ENCODE measurements around the gene RNF181.

The RNF181 gene

DNA sequence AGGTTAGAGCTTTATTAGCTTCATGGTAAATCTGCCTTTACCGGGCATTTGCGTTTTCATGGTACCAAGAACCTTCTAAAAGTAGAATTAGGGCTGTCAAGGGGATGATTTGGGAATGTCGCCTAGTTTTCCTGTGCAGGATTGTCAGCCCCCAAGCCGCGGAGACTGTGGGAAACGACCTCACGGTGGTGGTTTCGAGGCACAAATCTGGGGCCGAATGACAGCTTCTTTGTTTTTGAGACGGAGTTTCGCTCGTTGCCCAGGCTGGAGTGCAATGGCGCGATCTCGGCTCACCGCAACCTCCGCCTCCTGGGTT is 19.8 kb downstream of the RNF181 start:
- TF ChIP-seq, protein P1, sequence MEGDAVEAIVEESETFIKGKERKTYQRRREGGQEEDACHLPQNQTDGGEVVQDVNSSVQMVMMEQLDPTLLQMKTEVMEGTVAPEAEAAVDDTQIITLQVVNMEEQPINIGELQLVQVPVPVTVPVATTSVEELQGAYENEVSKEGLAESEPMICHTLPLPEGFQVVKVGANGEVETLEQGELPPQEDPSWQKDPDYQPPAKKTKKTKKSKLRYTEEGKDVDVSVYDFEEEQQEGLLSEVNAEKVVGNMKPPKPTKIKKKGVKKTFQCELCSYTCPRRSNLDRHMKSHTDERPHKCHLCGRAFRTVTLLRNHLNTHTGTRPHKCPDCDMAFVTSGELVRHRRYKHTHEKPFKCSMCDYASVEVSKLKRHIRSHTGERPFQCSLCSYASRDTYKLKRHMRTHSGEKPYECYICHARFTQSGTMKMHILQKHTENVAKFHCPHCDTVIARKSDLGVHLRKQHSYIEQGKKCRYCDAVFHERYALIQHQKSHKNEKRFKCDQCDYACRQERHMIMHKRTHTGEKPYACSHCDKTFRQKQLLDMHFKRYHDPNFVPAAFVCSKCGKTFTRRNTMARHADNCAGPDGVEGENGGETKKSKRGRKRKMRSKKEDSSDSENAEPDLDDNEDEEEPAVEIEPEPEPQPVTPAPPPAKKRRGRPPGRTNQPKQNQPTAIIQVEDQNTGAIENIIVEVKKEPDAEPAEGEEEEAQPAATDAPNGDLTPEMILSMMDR (IDR thresholded peaks at IDR 0.05) = no peak

DNA sequence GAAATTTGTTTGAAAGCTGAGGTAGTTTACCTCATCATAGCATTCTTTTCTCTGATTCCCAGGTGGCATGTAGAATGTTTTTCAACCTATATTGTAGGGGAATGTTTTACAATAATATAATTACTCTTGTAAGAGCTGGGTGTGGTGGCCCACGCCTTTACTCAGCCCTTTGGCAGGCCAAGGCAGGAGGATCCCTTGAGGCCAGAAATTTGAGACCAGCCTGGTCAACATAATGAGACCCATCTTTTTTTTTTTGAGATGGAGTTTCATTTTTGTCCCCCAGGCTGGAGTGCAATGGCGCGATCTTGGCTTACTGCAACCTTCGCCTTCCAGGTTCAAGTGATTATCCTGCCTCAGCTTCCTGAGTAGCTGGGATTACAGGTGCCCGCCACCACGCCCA is 24.1 kb downstream of the RNF181 start:
- TF ChIP-seq, protein P1 (IDR thresholded peaks at IDR 0.05) = no peak

DNA sequence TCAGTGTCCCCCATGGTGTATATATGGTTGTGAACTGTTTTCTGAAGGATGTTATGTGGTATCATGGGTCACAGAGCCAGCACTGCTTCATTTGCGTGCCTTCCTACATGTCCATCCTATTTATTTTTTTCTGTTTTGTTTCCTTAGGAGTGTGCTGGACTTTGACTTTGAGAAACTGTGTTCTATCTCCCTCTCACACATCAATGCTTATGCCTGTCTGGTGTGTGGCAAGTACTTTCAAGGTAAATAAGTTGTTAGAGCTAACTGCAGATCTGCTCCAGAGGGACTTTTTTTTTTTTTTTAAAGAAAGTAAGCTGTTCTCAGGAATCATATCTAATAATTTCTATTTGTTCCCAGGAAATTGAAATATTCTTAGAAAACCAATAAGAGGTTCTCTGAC is 25.8 kb downstream of the RNF181 start:
- TF ChIP-seq, protein P1 (IDR thresholded peaks at IDR 0.05) = no peak

DNA sequence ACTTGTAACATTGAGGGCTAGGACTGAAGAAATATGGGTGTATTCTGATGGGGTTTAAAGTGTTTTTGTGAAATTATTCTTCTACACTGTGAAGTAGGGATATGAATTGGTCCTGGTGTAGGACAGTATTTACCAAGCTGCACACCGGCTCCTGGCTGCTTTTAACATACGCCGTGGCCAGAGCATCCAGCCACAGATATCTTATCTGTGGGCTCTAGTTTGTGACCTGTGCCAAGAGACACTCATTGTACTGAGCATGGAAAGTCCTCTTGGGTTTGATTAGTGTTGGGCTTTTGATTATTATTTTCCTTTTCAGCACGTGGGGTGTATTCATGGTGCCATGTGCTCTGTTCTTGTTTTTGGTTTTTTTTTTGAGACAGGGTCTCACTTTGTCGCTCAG is 28.4 kb downstream of the RNF181 start:
- TF ChIP-seq, protein P1 (IDR thresholded peaks at IDR 0.05) = no peak

DNA sequence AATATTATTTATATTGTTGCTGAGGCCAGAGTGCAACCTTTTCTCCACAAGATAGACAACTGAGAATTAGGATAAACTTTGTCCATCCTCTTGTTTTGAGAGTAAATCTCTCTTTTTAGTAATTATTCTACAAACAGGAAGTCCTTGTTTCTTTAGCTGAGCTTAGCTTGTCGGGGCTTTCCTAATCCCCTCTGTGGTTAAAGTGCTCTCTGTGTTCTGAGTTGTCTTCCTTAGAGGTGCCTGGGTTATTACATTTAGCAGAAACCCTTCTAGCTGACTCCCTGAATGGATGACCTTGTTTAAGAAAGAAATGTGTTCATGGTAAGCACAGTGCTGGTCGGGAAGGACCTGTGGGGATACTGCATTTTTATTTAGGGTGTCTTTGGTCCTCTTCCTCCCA is 33.1 kb downstream of the RNF181 start:
- TF ChIP-seq, protein P1 (IDR thresholded peaks at IDR 0.05) = no peak

DNA sequence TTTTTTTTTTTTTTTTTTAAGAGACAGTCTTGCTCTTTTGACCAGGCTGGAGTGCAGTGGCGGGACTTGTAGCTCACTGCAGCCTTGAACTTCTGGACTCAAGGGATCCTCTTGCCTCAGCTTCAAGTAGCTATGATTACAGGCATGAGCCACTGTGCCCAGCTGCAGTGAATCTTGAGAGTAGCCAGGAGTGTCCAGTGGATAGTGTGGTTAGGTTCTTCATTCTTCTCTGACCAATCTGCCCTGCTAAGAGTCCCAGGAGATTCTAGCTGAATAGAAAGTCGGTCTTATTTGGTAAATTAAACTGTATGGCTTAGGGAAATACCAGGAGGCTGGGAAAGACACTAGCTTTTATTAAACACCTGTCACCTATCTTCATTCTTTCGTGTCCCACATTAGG is 35.8 kb downstream of the RNF181 start:
- TF ChIP-seq, protein P1 (IDR thresholded peaks at IDR 0.05) = no peak

DNA sequence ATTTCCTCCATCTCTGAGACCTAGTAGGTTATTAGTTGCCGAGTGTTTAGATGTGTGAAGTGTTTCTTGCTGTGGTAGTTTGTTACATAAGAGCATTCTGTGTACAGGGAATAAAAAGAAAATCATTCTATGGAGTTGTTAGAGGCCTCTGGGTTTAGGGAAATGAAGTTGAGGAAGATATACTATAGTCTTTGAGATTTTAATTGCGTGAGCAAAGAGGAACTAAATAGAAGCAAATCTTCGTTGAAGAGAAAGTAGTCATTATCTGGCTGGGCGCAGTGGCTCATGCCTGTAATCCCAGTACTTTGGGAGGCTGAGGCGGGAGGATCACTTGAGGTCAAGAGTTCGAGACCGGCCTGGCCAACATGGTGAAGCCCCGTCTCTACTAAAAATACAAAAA is 39.5 kb downstream of the RNF181 start:
- TF ChIP-seq, protein P1 (IDR thresholded peaks at IDR 0.05) = no peak

DNA sequence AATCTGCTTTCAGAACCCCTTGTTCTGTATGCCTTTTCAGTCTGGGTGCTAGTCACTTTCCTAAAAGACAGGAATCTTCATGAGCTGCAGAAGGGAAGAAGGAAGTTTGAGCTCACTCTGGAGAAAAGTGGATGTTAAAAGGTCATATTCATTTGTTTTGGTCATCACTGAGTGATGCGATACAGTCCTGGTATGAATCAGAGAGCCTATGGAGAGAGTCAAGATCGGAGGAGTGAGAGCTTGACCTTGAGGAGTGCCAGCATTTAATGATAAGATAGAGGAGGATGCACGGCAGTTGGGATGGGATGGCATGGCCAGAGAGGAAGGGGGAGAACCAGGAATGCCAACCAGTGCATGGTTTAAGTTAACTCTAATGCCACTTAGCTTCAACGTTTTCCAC is 40.1 kb downstream of the RNF181 start:
- TF ChIP-seq, protein P1 (IDR thresholded peaks at IDR 0.05) = no peak
